HG03196 (cell line): ENCODE results near the gene PRKG1.
"Not testable (repeated sequence)": the region's sequence is repeated elsewhere in the genome, so short reads cannot be mapped to it uniquely, and the experiment has no call there.

ENCODE experiments used
- ATAC-seq: cut with Tn5 transposase; IDR thresholded peaks from one replicate; pipeline ENCODE4 v1.9.1; 2021; ENCODE audit not compliant: unreplicated experiment

PRKG1 gene

GRCh38 chr10:51313773-51314478 is 239.6 kb downstream of the PRKG1 start:
- no peak for ATAC-seq

- ATAC-seq, result no peak
These were observed 240.2 kb downstream of the PRKG1 start for GRCh38 chr10:51314481-51314880.

DNA sequence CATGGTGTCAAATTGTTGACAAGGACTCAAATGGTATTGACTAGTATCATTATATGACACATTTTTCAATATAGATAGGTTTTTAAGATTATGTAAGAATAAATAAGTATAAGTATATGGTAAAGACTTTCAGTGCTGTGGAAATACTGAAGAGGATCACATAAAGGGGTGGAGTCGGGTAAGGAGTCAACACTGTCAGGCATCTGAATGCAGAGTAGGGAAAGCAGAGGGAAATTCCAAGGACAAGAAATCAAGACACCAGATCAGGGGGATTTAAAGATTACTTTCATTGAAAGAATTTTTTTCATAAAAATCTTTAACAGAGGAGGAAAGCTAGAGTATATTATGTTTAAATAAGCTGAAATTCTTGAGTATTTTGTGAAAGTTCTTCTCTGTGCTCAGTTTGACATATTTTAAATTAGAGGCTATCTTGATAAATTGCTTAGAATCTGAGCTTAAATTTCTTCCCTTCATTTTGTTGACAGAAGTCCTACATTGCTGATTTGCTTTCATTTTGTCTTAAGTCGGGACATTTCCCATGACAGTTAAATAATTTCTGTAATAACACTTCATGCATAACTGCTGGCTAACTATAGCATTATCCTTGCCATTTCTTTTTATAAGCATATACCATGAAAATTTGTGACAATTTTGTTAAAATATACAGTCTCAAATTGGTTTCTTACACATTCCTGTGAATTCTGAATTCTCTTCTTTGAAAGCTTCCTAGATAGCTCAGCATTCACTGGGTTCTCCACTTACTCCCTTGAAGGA is 244.3 kb downstream of the PRKG1 start:
- no peak for ATAC-seq

- ATAC-seq, result no peak
These were observed 244.8 kb downstream of the PRKG1 start for GRCh38 chr10:51319173-51319435.

DNA sequence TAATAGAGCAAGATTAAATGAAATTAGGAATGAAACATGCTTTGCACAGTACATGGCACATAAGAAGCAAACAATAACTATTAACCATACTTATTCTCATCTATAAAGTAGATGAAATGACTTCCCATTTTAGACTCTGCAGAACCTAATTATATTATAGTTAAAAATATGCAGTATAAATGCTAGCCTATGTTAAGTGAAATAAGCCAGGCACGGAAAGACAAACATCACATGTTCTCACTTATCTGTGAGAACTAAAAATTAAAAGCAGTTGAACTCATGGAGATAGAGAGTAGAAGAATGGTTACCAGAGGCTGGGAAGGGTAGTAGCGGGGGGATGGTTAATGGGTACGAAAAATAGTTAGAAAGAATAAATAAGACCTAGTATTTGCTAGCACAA is 247.0 kb downstream of the PRKG1 start:
- no peak for ATAC-seq

DNA sequence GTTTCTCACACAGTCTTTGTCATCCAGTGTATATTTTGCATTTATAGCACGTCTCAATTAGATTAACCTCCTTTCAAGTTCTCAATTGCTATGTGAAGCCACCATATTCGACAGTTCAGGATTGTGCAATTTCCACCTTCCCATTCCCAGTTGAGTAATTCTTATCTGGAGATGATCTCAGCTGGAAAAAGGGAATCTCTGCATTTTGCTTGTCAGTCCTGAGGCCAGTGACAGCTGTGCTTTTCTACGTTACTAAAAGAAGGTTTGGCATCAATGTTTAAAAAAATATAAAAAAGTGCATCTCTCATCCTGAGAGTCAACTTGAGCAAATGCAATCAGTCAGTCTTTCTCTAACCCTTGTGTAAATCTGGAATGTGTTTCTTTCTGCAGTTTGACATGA is 247.7 kb downstream of the PRKG1 start:
- no peak for ATAC-seq

- no peak for ATAC-seq
These were observed 251.4 kb downstream of the PRKG1 start for GRCh38 chr10:51325649-51326048.

DNA sequence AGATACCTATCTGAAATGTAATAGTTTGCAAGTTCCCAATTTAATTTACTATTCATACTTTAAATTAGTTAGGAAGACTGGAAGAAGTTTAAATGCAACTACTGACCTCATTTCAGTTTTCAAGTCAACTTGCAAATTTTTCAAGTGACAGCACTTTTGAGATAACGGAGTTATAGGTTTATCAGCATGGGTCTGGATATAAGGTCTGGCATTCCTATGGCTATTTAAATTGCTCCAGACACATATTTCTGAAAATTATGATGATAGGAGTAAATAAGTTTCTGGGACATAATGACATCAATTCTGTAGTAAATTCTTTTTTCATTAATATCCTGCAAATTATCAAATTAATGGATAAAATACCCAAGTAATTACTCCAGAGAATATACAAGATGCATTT is 251.9 kb downstream of the PRKG1 start:
- ATAC-seq, result no peak

GRCh38 chr10:51327432-51327831 is 253.1 kb downstream of the PRKG1 start:
- ATAC-seq, result no peak

GRCh38 chr10:51340366-51340765 is 266.1 kb downstream of the PRKG1 start:
- ATAC-seq, result no peak

- no peak for ATAC-seq
These were observed 266.7 kb downstream of the PRKG1 start for GRCh38 chr10:51340845-51341610.

DNA sequence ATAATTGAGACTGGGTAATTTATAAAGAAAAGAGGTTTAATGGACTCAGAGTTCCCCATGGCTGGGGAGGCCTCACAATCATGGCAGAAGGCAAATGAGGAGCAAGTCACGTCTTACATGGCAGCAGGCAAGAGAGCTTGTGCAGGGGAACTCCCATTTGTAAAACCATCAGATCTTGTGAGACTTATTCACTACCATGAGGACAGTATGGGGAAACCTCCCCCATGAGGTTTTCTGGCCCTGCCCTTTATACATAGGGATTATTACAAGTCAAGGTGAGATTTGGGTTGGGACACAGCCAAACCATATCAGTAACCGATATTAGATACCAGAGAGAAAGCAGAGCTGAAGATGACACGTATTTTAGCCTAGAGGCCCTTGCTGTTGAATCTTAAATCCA is 267.5 kb downstream of the PRKG1 start:
- not testable (repeated sequence) for ATAC-seq

DNA sequence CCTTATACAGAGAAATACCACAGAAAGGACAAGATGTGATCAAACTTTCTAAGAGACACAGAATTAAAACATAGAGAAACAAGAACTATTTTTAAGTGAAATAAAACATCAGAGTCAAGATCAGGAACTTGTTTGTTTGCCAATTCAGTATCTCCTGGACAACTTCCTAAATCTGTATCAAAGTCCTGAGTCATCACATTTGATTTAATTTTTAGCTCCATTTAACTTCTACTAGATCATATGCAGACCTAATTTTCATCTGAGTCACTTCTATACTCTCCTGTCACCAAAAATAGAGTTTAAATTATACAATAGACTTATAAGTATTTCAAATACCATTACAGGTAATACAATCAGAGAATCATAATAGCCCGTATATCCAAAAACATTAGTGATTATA is 268.1 kb downstream of the PRKG1 start:
- ATAC-seq, result no peak

DNA sequence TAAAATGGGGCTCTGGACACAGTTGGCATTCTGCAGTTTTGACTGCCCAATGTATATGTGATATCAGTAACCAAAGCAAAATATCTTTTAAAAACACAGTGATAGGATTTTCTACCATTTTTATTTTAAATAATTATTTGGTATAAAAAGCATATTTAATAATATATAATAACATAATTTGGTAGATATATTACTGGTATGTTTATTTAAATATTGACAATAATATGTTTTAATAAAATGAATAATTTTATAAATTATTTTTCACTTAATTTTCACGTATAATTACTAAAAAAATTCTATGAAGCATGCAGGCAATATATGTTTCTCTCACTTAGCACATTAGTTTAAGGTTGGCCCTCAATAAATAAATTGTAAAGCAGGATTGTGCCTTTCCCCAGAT is 269.1 kb downstream of the PRKG1 start:
- ATAC-seq, result no peak

- ATAC-seq, result no peak
These were observed 270.1 kb downstream of the PRKG1 start for GRCh38 chr10:51344371-51344770.

DNA sequence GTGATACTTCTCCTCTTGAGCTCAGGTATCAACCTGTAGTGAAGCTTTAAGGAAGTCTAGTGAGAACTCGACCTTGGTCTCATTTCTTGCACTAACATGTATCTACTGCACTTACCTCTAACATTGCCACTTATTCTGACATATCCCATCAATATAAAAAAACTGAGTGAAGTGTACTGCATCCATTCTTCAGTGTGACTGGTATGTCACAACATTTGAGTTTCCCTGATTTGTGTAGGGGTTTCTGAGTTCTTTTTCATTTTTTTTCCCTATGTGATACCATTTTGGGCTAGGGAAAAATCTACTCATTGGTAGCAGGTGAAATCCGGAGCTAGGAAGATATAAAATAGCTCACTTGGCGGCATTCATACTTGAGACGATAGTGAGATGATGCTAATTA is 274.3 kb downstream of the PRKG1 start:
- ATAC-seq, result no peak

DNA sequence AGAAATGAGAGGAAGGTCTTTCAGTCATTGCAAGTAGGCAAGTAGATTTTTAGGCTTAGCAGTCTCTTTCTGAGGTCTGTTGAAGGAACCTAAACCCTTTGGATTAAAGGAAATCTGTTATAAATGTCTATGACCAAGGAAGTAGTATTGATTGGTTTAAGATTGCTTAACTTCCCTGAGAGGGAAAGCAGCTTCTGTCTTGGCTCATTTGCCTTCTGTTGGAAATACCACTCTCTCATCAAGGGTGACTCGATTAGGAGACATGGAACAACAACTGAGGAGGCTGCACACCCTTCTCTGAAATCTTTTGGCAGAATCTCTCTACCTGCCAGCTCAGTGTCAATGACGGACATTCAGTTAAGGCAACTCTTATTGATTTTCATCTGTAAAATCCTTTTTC is 282.9 kb downstream of the PRKG1 start:
- ATAC-seq, result no peak

- ATAC-seq, result no peak
These were observed 283.9 kb downstream of the PRKG1 start for GRCh38 chr10:51358227-51358626.

- no peak for ATAC-seq
These were observed 289.1 kb downstream of the PRKG1 start for GRCh38 chr10:51363415-51363814.

- no peak for ATAC-seq
These were observed 290.4 kb downstream of the PRKG1 start for GRCh38 chr10:51364674-51365073.

DNA sequence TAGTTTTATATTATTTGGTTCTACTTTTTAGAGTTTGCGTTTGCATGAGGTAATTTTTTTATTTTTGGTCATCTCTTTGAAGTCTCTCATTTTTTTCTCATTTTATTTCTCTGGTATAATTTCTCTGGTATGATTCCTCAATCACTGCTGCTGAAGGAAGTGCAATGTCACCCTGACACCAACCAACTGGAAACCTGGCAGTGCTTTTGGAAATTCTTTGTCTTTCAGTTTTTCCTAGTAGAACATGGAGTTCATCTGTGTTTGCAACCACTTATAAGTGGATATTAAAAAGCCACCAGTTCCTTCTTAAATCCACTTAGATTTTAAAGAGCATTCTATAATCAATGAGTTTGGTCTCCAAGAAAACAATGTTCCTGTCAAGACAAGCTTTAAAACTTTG is 291.8 kb downstream of the PRKG1 start:
- ATAC-seq, result no peak

- ATAC-seq, result no peak
These were observed 292.8 kb downstream of the PRKG1 start for GRCh38 chr10:51367127-51367526.
